Sigmoid colon (tissue), 4 donors: ENCODE results near the gene TMPRSS5.

Source experiments
- EP300 ChIP-seq, 4 donors: sonication (generic); formaldehyde crosslinking; IDR thresholded peaks; one replicate each; pipeline ENCODE4 v1.6.1; 2017; ENCODE audit warnings: antibody characterized with exemption in 4 of 4
- POLR2A ChIP-seq, 2 donors: fragments of 450-650 bp; IDR thresholded peaks; one replicate each; pipeline ENCODE4 v1.6.1; 2016; ENCODE audit warnings: antibody characterized with exemption in 2 of 2, mild to moderate bottlenecking in 2 of 2, moderate library complexity in 2 of 2
- POLR2AphosphoS5 ChIP-seq, 4 donors: sonication (generic); formaldehyde crosslinking; IDR thresholded peaks; one replicate each; pipeline ENCODE4 v1.6.1; 2017; ENCODE audit warnings: antibody characterized with exemption in 4 of 4
- TF ChIP-seq, protein P1 (sequence below), 4 experiments: fragments of 450-650 bp in 3 of 4; fragments of 200-600 bp in 1 of 4; IDR thresholded peaks; one replicate each; pipeline ENCODE4 v1.5.1; 2016 to 2019; ENCODE audit warnings: antibody characterized with exemption in 4 of 4, mild to moderate bottlenecking in 3 of 4, moderate library complexity in 2 of 4

DNA sequence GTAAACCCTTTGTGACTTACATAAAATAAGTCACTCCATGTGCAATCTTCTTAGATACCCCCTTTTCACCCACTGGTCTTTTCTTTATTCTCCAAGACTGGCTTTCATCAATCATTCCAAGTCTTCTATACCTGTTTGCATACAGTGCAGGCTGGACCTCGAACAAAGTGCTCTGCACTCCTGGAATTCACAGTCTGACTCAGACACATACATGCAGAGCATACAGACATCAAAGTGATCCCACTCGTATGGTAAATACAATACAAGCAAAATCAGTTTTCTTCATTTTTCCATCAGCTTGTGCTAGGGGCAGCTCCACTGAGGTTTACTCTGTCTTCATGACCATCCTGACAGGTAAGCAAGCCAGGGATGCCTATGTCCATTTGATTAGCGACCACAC lies 16.8 kb upstream of the TMPRSS5 start:
- TF ChIP-seq, protein P1, sequence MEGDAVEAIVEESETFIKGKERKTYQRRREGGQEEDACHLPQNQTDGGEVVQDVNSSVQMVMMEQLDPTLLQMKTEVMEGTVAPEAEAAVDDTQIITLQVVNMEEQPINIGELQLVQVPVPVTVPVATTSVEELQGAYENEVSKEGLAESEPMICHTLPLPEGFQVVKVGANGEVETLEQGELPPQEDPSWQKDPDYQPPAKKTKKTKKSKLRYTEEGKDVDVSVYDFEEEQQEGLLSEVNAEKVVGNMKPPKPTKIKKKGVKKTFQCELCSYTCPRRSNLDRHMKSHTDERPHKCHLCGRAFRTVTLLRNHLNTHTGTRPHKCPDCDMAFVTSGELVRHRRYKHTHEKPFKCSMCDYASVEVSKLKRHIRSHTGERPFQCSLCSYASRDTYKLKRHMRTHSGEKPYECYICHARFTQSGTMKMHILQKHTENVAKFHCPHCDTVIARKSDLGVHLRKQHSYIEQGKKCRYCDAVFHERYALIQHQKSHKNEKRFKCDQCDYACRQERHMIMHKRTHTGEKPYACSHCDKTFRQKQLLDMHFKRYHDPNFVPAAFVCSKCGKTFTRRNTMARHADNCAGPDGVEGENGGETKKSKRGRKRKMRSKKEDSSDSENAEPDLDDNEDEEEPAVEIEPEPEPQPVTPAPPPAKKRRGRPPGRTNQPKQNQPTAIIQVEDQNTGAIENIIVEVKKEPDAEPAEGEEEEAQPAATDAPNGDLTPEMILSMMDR (IDR thresholded peaks at IDR 0.05) = no peak
- no peak for TF ChIP-seq EP300 (IDR thresholded peaks at IDR 0.05)
- TF ChIP-seq POLR2A (IDR thresholded peaks at IDR 0.05) = no peak
- no peak for TF ChIP-seq POLR2AphosphoS5 (IDR thresholded peaks at IDR 0.05)
